ENCODE measurements around the gene TBCE.
"Not testable (repeated sequence)": the region's sequence is repeated elsewhere in the genome, so short reads cannot be mapped to it uniquely, and the experiment has no call there.

The TBCE gene

GRCh38 chr1:235461954-235462353 is 94.7 kb downstream of the TBCE start:
- no peaks in the 10 kb centered on the region for H4K20me1 ChIP-seq (ENCODE audit: insufficient read depth, low read length)
- no peaks in the 10 kb centered on the region for H3K36me3 ChIP-seq (replicated peaks; ENCODE audit: insufficient read depth, low read length)
- H3K9me2 ChIP-seq (replicated peaks; ENCODE audit: insufficient read depth, low read length) = no peaks in the 10 kb centered on the region
- no peaks in the 10 kb centered on the region; the same call in 1 of the 2 replicates for H3F3A ChIP-seq (ENCODE audit: insufficient read depth, low read length)
- no peak overlapping the region for H3K4me3 ChIP-seq (ENCODE audit: low read length)
- DNase-seq = no peak
- H3K79me2 ChIP-seq (ENCODE audit: low read length) = no peaks in the 10 kb centered on the region
- H2AFZ ChIP-seq (ENCODE audit: low read length) = no peak overlapping the region
- H3K9me3 ChIP-seq (replicated peaks; ENCODE audit: insufficient read depth, low read length) = no peaks in the 10 kb centered on the region
- H3K9ac ChIP-seq (ENCODE audit: low read length) = no peak overlapping the region
- no peaks in the 10 kb centered on the region for H3K4me1 ChIP-seq (ENCODE audit: low read length)
- no peak overlapping the region for H3K27ac ChIP-seq (ENCODE audit: low read length)
- H3K4me2 ChIP-seq (ENCODE audit: low read depth, low read length) = no peak overlapping the region
- TF ChIP-seq EZH2 (optimal IDR thresholded peaks at IDR 0.05; ENCODE audit: low read depth, low read length) (no peak), CTCF (IDR thresholded peaks at IDR 0.05; ENCODE audit: low read length) (no peak), EZH2phosphoT487 (IDR thresholded peaks at IDR 0.05; ENCODE audit: low read length) (no peak)
- H3K27me3 ChIP-seq (replicated peaks; ENCODE audit: insufficient read depth, low read length) = no peaks in the 10 kb centered on the region

- not testable (repeated sequence) for H3K9me3 ChIP-seq (replicated peaks; ENCODE audit: insufficient read depth, low read length); DNase-seq; H3K4me2 ChIP-seq (ENCODE audit: low read depth, low read length); H3K27me3 ChIP-seq (replicated peaks; ENCODE audit: insufficient read depth, low read length); H3K79me2 ChIP-seq (ENCODE audit: low read length); H3K4me1 ChIP-seq (ENCODE audit: low read length); H3K4me3 ChIP-seq (ENCODE audit: low read length); H3F3A ChIP-seq (ENCODE audit: insufficient read depth, low read length); H3K9ac ChIP-seq (ENCODE audit: low read length); H3K9me2 ChIP-seq (replicated peaks; ENCODE audit: insufficient read depth, low read length); H4K20me1 ChIP-seq (ENCODE audit: insufficient read depth, low read length); H3K27ac ChIP-seq (ENCODE audit: low read length); H3K36me3 ChIP-seq (replicated peaks; ENCODE audit: insufficient read depth, low read length); H2AFZ ChIP-seq (ENCODE audit: low read length)
Measured at GRCh38 chr1:235462832-235463231, 95.6 kb downstream of the TBCE start.

- no peak overlapping the region for H3K4me2 ChIP-seq (ENCODE audit: low read depth, low read length)
- H3K27me3 ChIP-seq (replicated peaks; ENCODE audit: insufficient read depth, low read length) = no peaks in the 10 kb centered on the region
- H3K4me3 ChIP-seq (ENCODE audit: low read length) = no peak overlapping the region
- H2AFZ ChIP-seq (ENCODE audit: low read length) = no peak overlapping the region
- no peak overlapping the region for H3K27ac ChIP-seq (ENCODE audit: low read length)
- no peaks in the 10 kb centered on the region for H4K20me1 ChIP-seq (ENCODE audit: insufficient read depth, low read length)
- no peak overlapping the region for H3K9ac ChIP-seq (ENCODE audit: low read length)
- no peaks in the 10 kb centered on the region for H3K9me3 ChIP-seq (replicated peaks; ENCODE audit: insufficient read depth, low read length)
- no peaks in the 10 kb centered on the region for H3K79me2 ChIP-seq (ENCODE audit: low read length)
- H3K36me3 ChIP-seq (replicated peaks; ENCODE audit: insufficient read depth, low read length) = 0 out of 2 replicates have a peak, but pooled peaks cover under 1% of the 10 kb centered on the region
- no peaks in the 10 kb centered on the region for H3K9me2 ChIP-seq (replicated peaks; ENCODE audit: insufficient read depth, low read length)
- no peak for TF ChIP-seq CTCF (IDR thresholded peaks at IDR 0.05; ENCODE audit: low read length)
- no peak for TF ChIP-seq EZH2 (optimal IDR thresholded peaks at IDR 0.05; ENCODE audit: low read depth, low read length)
- TF ChIP-seq EZH2phosphoT487 (IDR thresholded peaks at IDR 0.05; ENCODE audit: low read length) = no peak
- no peaks in the 10 kb centered on the region for H3K4me1 ChIP-seq (ENCODE audit: low read length)
- no peaks in the 10 kb centered on the region for H3F3A ChIP-seq (ENCODE audit: insufficient read depth, low read length)
- no peak for DNase-seq
Measured at GRCh38 chr1:235465066-235465465, 97.8 kb downstream of the TBCE start.

DNA sequence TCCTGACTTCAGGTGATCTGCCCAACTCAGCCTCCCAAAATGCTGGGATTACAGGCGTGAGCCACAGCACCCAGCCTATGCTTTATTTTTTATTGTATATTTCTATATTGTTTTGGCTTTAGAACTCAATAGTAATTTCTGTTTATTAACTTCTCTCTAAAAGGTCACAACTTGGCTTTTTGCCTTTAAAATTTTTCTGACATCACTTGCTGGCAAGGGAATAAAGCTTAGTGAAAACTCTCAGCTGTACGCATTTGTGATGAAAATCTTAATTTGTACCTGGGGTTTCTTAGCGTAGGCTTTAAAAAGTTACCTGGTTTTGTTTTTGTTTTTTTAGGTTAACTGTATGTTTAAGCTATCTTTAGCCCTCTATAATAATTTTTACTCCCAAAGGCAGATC is 100.8 kb downstream of the TBCE start:
- Histone ChIP-seq H4K20me1 (ENCODE audit: insufficient read depth, low read length) (no peaks in the 10 kb centered on the region), H3K4me1 (ENCODE audit: low read length) (no peaks in the 10 kb centered on the region), H3K9ac (ENCODE audit: low read length) (no peak overlapping the region), H3K27me3 (replicated peaks; ENCODE audit: insufficient read depth, low read length) (no peaks in the 10 kb centered on the region), H3K4me2 (ENCODE audit: low read depth, low read length) (no peak overlapping the region), H2AFZ (ENCODE audit: low read length) (no peak overlapping the region), H3K36me3 (replicated peaks; ENCODE audit: insufficient read depth, low read length) (0 out of 2 replicates have a peak, but pooled peaks cover 2% of the 10 kb centered on the region), H3K27ac (ENCODE audit: low read length) (no peak overlapping the region), H3K9me2 (replicated peaks; ENCODE audit: insufficient read depth, low read length) (no peaks in the 10 kb centered on the region), H3K79me2 (ENCODE audit: low read length) (no peaks in the 10 kb centered on the region), H3F3A (ENCODE audit: insufficient read depth, low read length) (no peaks in the 10 kb centered on the region), H3K4me3 (ENCODE audit: low read length) (no peak overlapping the region), H3K9me3 (replicated peaks; ENCODE audit: insufficient read depth, low read length) (no peaks in the 10 kb centered on the region)
- DNase-seq = no peak
- TF ChIP-seq CTCF (IDR thresholded peaks at IDR 0.05; ENCODE audit: low read length) (no peak), EZH2phosphoT487 (IDR thresholded peaks at IDR 0.05; ENCODE audit: low read length) (no peak), EZH2 (optimal IDR thresholded peaks at IDR 0.05; ENCODE audit: low read depth, low read length) (no peak)
